ENCODE data around the gene MRPS33.
A peak's percentile ranks its signal among the peaks of the same experiment; 100 is the strongest.
"Not testable (repeated sequence)": the region's sequence is repeated elsewhere in the genome, so short reads cannot be mapped to it uniquely, and the experiment has no call there.

The MRPS33 gene

DNA sequence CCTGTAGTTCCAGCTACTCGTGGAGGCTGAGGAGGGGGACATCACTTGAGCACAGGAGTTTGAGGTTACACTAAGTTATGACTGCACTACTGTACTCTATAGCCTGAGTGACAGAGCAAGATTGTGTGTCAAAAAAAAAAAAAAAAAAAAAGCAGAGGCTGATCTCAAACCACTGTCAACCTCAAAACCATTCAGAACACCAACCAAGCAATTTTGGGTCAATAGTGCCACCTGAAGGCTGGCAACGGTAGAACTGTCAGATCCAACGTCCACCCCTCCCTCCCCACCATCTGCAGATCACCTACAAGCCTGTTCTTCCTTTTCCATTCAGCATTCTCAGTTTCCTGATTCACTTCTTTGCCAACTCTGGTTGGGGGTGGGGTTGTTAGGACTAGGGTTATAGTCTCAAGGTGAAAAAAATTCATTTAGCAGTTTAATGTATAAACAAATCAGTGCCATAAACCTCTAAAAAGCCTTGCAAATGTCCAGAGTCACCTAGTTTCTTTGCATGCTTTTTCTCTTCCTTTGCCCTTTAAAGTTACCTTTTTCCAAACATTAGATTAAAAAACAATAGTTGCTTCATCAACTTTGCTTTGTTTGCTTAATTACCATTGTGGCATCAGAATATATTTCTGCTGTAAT is 2.6 kb downstream of the MRPS33 start:
- DNase-seq (ENCODE audit: low read depth in 3 of 3), result peak; percentile 41 to 70 (median 66)

DNA sequence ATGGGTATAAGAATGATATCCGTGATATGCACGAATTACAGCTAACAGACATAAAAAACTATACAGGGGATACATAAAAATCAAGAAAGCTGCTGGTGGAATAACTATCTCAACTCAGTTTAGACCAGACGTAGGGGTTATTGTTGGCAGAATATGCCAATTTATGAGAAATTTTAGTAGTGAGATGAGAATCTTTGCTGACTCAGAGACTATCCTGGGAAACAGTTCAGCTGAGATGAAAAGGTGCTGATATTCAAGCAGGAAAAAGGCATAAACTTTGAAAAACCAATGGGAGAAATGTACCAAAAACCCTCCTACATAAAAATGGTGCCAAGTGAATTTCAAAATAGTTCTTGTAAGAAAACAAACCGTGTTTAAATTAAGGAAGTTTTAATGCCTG is 3.3 kb downstream of the MRPS33 start:
- no peak for DNase-seq (ENCODE audit: low read depth in 3 of 3)

- no peak for DNase-seq (ENCODE audit: low read depth in 3 of 3)
These were observed 11.3 kb downstream of the MRPS33 start for GRCh38 chr7:141003172-141004065.

GRCh38 chr7:141001546-141001945 is 13.2 kb downstream of the MRPS33 start:
- DNase-seq (ENCODE audit: low read depth in 3 of 3), result no peak

GRCh38 chr7:141001122-141001521 is 13.6 kb downstream of the MRPS33 start:
- no peak for DNase-seq (ENCODE audit: low read depth in 3 of 3)

DNA sequence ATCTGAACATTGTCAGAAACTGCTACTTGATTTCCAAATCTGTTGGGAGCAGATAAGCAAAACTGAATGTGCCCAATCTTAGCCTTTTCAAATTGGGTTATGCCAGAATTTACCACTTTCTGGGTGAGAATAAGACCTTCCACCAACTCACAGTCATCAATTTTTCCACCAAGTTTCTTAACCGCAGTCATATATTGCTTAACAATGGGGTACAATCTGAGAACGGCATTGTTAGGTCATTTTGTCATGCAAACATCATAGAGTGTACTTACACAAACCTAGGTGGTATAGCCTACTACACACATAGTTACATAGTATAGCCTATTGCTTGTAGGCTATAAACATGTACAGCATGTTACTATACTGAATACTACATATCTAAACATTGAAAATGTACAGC is 16.0 kb downstream of the MRPS33 start:
- no peak for DNase-seq (ENCODE audit: low read depth in 3 of 3)

GRCh38 chr7:140992422-140992821 is 22.3 kb downstream of the MRPS33 start:
- no peak for DNase-seq (ENCODE audit: low read depth in 3 of 3)

- DNase-seq (ENCODE audit: low read depth in 3 of 3), result no peak
These were observed 24.4 kb downstream of the MRPS33 start for GRCh38 chr7:140990193-140990962.

DNA sequence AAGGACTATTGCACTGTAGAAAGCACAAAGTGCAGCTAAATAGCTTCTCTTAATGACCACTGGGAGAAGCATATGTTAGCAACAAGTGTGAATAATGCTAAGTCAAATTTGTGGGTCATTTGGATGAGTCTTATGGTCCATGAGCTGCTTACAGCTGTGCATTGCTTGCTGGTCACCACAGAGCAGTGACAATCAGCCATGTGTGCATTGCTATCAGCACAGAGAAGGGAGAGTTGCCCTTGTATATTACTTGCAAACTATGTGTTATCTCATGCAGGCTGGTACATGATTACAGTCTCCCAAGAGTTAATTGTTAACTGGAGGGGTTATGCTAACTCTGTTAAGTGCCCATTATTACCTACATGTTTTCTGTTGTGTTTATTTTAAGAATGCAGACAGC is 25.7 kb downstream of the MRPS33 start:
- DNase-seq (ENCODE audit: low read depth in 3 of 3), result no peak

- no peak for DNase-seq (ENCODE audit: low read depth in 3 of 3)
These were observed 30.9 kb downstream of the MRPS33 start for GRCh38 chr7:140983802-140984201.

DNA sequence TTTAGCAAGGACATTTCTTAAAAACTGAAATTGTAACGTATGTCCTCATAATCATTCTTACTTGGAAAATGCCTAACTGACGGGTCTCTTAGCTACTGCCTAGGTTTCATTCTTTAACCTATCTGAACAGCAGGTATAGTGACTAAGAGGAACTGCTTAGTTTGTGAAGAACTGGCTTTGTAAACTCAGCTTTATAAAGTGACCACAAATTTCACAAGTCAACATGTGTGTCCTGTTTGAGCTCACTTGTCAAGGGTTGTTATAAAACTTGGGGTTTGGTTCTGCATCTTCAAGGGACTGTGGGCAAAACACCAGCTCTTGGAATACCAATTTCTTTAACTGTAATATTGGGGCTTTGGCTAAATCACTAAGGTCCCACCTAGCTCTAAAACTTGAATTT is 32.2 kb downstream of the MRPS33 start:
- no peak for DNase-seq (ENCODE audit: low read depth in 3 of 3)

DNA sequence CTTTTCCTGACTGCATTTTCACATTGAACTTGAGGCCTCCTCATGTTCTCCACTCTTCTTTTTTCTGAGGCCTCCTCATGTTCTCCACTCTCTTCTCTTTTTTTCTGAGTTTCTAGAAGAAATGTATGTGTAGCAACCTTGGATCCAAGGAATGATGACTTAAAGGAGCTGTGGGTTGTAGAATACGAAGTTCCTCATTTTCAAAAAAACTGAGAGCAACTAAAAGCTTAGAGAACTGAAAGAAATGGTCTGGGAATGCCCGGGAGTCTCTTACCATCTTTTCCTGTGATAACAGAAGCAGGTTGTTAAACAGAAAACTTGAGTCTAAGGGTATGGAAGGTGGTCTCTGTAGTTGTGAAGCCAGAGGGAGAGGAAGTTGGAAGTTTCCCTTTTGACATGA is 32.8 kb downstream of the MRPS33 start:
- DNase-seq (ENCODE audit: low read depth in 3 of 3), result no peak

DNA sequence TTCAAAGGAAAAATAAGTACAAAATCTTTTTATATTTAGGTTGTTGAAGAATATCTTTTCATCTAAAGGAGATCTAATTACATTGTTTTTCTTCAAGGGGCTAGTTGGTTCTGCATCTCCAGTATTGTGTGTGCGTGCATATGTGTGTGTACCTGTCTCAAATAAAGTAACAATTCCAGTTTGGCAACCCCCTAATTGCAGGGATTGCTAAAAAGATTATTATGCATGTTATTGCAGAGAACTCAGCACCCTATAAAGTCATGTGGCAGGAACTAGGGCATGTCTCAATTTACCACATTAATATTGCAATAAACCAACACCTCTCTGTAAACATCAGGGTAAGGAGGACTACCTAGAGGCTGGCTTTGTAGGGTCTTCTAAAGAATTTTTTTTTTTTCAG is 37.0 kb downstream of the MRPS33 start:
- DNase-seq (ENCODE audit: low read depth in 3 of 3), result no peak

GRCh38 chr7:140972876-140973829 is 41.6 kb downstream of the MRPS33 start:
- no peak for DNase-seq (ENCODE audit: low read depth in 3 of 3)

DNA sequence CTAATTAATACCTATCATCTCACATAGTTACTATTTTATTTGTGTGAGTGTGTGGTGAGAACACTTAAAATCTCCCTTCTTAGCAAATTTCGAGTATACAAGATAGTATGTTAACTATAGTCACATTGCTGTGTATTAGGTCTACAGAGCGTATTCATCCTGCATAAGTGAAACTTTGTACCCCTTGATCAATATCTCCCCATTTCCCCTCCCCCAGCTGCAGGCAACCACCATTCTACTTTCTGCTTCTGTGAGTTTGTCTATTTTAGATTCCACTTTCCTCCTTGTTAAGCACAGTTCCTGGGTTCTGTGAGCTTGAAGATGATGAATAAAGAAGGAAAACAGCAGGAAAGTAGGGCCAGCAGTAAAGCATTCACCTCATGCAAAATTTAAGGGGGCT is 42.4 kb downstream of the MRPS33 start:
- DNase-seq (ENCODE audit: low read depth in 3 of 3), result no peak

DNA sequence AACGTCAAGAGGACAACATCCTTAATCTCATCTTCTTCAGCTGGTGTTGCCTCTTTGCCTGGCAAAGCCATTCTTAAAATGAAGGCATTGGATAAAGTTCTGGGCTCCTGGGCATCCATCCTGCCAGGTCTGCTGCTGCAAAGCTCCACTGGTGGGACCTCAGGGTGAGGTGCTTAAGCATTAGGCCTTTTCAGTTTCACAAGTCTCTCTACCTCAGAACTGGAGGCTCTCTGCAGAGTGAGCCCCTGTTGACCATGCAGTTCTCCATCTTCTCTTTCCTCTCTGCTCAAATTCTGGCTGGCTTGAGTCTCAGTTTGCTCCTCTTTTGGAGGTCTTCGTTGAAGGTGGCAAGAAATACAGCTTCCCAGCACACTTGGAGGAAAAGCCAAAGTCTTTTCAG is 47.3 kb downstream of the MRPS33 start:
- no peak for DNase-seq (ENCODE audit: low read depth in 3 of 3)

DNA sequence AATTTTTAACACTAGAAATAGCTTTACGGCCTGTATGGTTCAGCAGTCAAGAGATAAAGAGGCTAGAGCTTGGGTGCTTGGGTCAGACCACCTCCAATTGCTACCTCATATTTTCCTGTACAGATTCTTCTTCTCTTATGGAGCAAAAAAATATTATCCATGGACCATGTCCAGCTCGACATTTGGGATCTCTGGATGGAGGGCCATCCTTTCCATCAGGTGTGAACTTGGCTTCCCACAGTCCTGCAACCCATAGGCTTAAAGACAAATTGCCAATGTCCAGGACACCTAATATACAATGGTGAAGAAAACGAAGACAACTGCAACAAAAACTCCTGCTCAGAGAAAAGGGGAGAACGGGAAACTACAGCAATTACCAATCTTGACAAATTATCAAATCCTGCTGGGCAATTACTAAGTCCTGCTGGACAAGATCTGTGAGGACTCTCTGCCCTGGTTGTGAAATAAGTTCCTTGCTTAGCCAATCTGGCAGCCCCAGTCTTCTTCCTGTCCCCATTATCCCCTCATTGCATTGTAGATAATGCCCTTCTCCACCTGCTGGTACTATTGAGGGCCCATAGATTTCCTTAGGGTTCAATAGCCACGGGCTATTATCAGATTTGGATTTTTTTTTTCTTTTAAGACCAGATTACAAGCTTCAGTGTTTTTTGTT is 48.1 kb downstream of the MRPS33 start:
- no peak for DNase-seq (ENCODE audit: low read depth in 3 of 3)

DNA sequence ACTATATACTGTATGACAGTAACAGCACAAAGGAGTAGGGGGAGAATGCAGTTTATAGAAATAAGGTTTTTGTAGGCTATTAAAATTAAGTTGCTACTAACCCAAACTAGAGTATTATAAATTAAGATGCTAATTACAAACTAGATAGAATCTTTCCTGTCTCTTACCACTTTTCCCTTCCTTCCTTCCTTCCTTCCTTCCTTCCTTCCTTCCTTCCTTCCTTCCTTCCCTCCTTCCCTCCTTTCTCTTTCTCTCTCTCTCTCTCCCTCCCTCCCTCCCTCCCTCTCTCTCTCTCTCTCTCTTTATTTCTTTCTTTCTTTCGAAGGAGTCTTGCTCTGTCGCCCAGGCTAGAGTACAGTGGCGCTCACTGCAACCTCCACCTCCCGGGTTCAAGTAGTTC is 53.6 kb downstream of the MRPS33 start:
- no peak for DNase-seq (ENCODE audit: low read depth in 3 of 3)

DNA sequence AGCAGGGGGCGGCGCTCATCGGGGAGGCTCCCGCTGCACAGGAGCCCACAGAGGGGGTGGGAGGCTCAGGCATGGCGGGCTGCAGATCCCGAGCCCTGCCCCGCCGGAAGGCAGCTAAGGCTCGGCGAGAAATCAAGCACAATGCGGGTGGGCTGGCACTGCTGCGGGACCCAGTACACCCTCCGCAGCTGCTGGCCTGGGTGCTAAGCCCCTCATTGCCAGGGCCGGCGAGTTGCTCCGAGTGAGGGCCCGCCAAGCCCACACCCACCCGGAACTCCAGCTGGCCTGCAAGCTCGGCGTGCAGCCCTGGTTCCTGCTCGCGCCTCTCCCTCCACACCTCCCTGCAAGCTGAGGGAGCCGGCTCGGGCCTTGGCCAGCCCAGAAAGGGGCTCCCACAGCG is 57.8 kb downstream of the MRPS33 start:
- DNase-seq (ENCODE audit: low read depth in 3 of 3), result not testable (repeated sequence)
